Medulla oblongata (tissue), 1 donor: ENCODE data around the gene LRRC4.

Experiments used
- DNase-seq: peaks from one replicate; pipeline ENCODE4 v3.0.0-alpha.2; 2015; ENCODE audit errors: extremely low spot score

Gene LRRC4

GRCh38 chr7:128030654-128031611 is at the start of gene LRRC4:
Gene LRRC4, minus strand, starts transcription at chr7:128031437. Its CDS starts 797 bp downstream, at chr7:128030640.
- peak; percentile 40 for DNase-seq

GRCh38 chr7:128080169-128080568 is 48.9 kb upstream of the LRRC4 start:
- no peak for DNase-seq

- no peak for DNase-seq
Measured at GRCh38 chr7:128078309-128078708, 47.1 kb upstream of the LRRC4 start.

GRCh38 chr7:128076796-128077271 is 45.6 kb upstream of the LRRC4 start:
- no peak for DNase-seq

GRCh38 chr7:128076196-128076795 is 45.1 kb upstream of the LRRC4 start:
- DNase-seq: peak; percentile 41

- no peak for DNase-seq
Measured at GRCh38 chr7:128075242-128076095, 44.2 kb upstream of the LRRC4 start.

GRCh38 chr7:128074736-128075135 is 43.5 kb upstream of the LRRC4 start:
- no peak for DNase-seq

GRCh38 chr7:128074336-128074735 is 43.1 kb upstream of the LRRC4 start:
- no peak for DNase-seq

GRCh38 chr7:128073671-128074310 is 42.6 kb upstream of the LRRC4 start:
- DNase-seq: no peak

GRCh38 chr7:128071801-128072200 is 40.6 kb upstream of the LRRC4 start:
- DNase-seq: no peak

- no peak for DNase-seq
Measured at GRCh38 chr7:128071376-128071775, 40.1 kb upstream of the LRRC4 start.

GRCh38 chr7:128069373-128070364 is 38.4 kb upstream of the LRRC4 start:
- no peak for DNase-seq

GRCh38 chr7:128068785-128069184 is 37.5 kb upstream of the LRRC4 start:
- DNase-seq: no peak

GRCh38 chr7:128067983-128068382 is 36.7 kb upstream of the LRRC4 start:
- peak; percentile 44 for DNase-seq

- DNase-seq: no peak
Measured at GRCh38 chr7:128066858-128067257, 35.6 kb upstream of the LRRC4 start.

- DNase-seq: no peak
Measured at GRCh38 chr7:128066395-128066794, 35.2 kb upstream of the LRRC4 start.

- DNase-seq: no peak
Measured at GRCh38 chr7:128065872-128066271, 34.6 kb upstream of the LRRC4 start.

GRCh38 chr7:128063088-128063487 is 31.9 kb upstream of the LRRC4 start:
- DNase-seq: no peak

- no peak for DNase-seq
Measured at GRCh38 chr7:128060018-128060417, 28.8 kb upstream of the LRRC4 start.
